HEK293 (cell line): ENCODE data around the gene GAMT.

Source experiments
- CTCF ChIP-seq: fragments of 450-650 bp; formaldehyde crosslinking; IDR thresholded peaks from 2 replicates; pipeline ENCODE4 v1.5.1; 2016; ENCODE audit warnings: missing biosample characterization, missing genetic modification characterization
- GLIS2 ChIP-seq: fragments of 450-650 bp; formaldehyde crosslinking; IDR thresholded peaks from 2 replicates; pipeline ENCODE4 v1.5.1; 2016; ENCODE audit warnings: missing biosample characterization, missing genetic modification characterization
- KLF10 ChIP-seq: fragments of 450-650 bp; IDR thresholded peaks from 2 replicates; pipeline ENCODE4 v1.5.1; 2018; ENCODE audit warnings: missing biosample characterization, mild to moderate bottlenecking, missing genetic modification characterization
- KLF7 ChIP-seq: fragments of 450-650 bp; formaldehyde crosslinking; IDR thresholded peaks from 2 replicates; pipeline ENCODE4 v1.5.1; 2016; ENCODE audit warnings: missing biosample characterization, missing genetic modification characterization, borderline replicate concordance
- PATZ1 ChIP-seq: fragments of 450-650 bp; formaldehyde crosslinking; IDR thresholded peaks from 2 replicates; pipeline ENCODE4 v1.5.1; 2016; ENCODE audit warnings: missing biosample characterization, missing genetic modification characterization
- YY2 ChIP-seq: fragments of 450-650 bp; formaldehyde crosslinking; IDR thresholded peaks from 2 replicates; pipeline ENCODE4 v1.5.1; 2016; ENCODE audit warnings: missing biosample characterization, missing genetic modification characterization
- ZBTB44 ChIP-seq: fragments of 450-650 bp; IDR thresholded peaks from 2 replicates; pipeline ENCODE4 v1.5.1; 2018; ENCODE audit warnings: missing biosample characterization, mild to moderate bottlenecking, missing genetic modification characterization
- ZBTB49 ChIP-seq: fragments of 450-650 bp; formaldehyde crosslinking; IDR thresholded peaks from 2 replicates; pipeline ENCODE4 v1.5.1; 2016; ENCODE audit warnings: missing biosample characterization, missing genetic modification characterization, low read depth
- ZNF112 ChIP-seq: fragments of 450-650 bp; formaldehyde crosslinking; IDR thresholded peaks from 2 replicates; pipeline ENCODE4 v1.5.0; 2017; ENCODE audit warnings: missing biosample characterization, missing genetic modification characterization
- ZNF174 ChIP-seq: fragments of 450-650 bp; formaldehyde crosslinking; IDR thresholded peaks from 2 replicates; pipeline ENCODE4 v1.5.0; 2017; ENCODE audit warnings: missing biosample characterization, mild to moderate bottlenecking, missing genetic modification characterization
- ZNF24 ChIP-seq: fragments of 450-650 bp; formaldehyde crosslinking; IDR thresholded peaks from 2 replicates; pipeline ENCODE4 v1.5.1; 2016; ENCODE audit warnings: missing biosample characterization, missing genetic modification characterization
- ZNF280C ChIP-seq: fragments of 450-650 bp; formaldehyde crosslinking; IDR thresholded peaks from 2 replicates; pipeline ENCODE4 v1.5.1; 2016; ENCODE audit warnings: missing biosample characterization, missing genetic modification characterization
- ZNF488 ChIP-seq: fragments of 450-650 bp; formaldehyde crosslinking; IDR thresholded peaks from 2 replicates; pipeline ENCODE4 v1.5.1; 2016; ENCODE audit warnings: missing biosample characterization, missing genetic modification characterization
- ZNF530 ChIP-seq: fragments of 450-650 bp; formaldehyde crosslinking; IDR thresholded peaks from 2 replicates; pipeline ENCODE4 v1.5.1; 2016; ENCODE audit warnings: low read depth, missing biosample characterization, missing genetic modification characterization
- ZNF580 ChIP-seq: fragments of 450-650 bp; formaldehyde crosslinking; IDR thresholded peaks from 2 replicates; pipeline ENCODE4 v1.5.1; 2016; ENCODE audit warnings: missing biosample characterization, missing genetic modification characterization
- ZNF664 ChIP-seq: fragments of 450-650 bp; formaldehyde crosslinking; IDR thresholded peaks from 2 replicates; pipeline ENCODE4 v1.5.1; 2016; ENCODE audit warnings: missing biosample characterization, missing genetic modification characterization
- ZNF692 ChIP-seq: fragments of 450-650 bp; formaldehyde crosslinking; IDR thresholded peaks from 2 replicates; pipeline ENCODE4 v1.5.1; 2016; ENCODE audit warnings: missing biosample characterization, missing genetic modification characterization
- ZNF768 ChIP-seq: fragments of 450-650 bp; formaldehyde crosslinking; IDR thresholded peaks from 2 replicates; pipeline ENCODE4 v1.5.1; 2018; ENCODE audit warnings: missing biosample characterization, mild to moderate bottlenecking, missing genetic modification characterization
- ZSCAN18 ChIP-seq: fragments of 450-650 bp; formaldehyde crosslinking; IDR thresholded peaks from 2 replicates; pipeline ENCODE4 v1.5.1; 2016; ENCODE audit warnings: missing biosample characterization, missing genetic modification characterization
- ZSCAN23 ChIP-seq: fragments of 450-650 bp; formaldehyde crosslinking; IDR thresholded peaks from 2 replicates; pipeline ENCODE4 v1.5.1; 2016; ENCODE audit warnings: missing biosample characterization, missing genetic modification characterization
- ZSCAN30 ChIP-seq: fragments of 450-650 bp; IDR thresholded peaks from 2 replicates; pipeline ENCODE4 v1.5.1; 2018; ENCODE audit warnings: missing biosample characterization, mild to moderate bottlenecking, missing genetic modification characterization, moderate library complexity
- ZSCAN4 ChIP-seq: fragments of 450-650 bp; formaldehyde crosslinking; IDR thresholded peaks from 2 replicates; pipeline ENCODE4 v1.5.1; 2017; ENCODE audit warnings: missing biosample characterization, missing genetic modification characterization

Gene GAMT

GRCh38 chr19:1400281-1401137, 833 bp downstream of the GAMT start (continued):
- no peak for TF ChIP-seq YY2 (tag by site-specific recombination)
- TF ChIP-seq ZNF692 (tag by site-specific recombination), result peak; percentile 88; the same call in 1 of the 2 replicates
- no peak for TF ChIP-seq KLF7 (tag by site-specific recombination)
- no peak for TF ChIP-seq ZNF174 (tag by site-specific recombination)
- peak; percentile 78; the same call in 1 of the 2 replicates for TF ChIP-seq GLIS2
- TF ChIP-seq ZNF530, result no peak
- TF ChIP-seq ZSCAN18, result no peak
- TF ChIP-seq ZSCAN30, result no peak
- no peak for TF ChIP-seq ZNF488 (tag by site-specific recombination)
- no peak for TF ChIP-seq ZBTB49 (tag by site-specific recombination)
- no peak for TF ChIP-seq ZNF768 (tag by site-specific recombination)
- no peak for TF ChIP-seq ZNF664
- TF ChIP-seq ZBTB44 (tag by site-specific recombination), result no peak
- TF ChIP-seq ZSCAN4 (tag by site-specific recombination), result no peak
- TF ChIP-seq ZSCAN23 (tag by site-specific recombination), result peak; percentile 67; the same call in 1 of the 2 replicates
- no peak for TF ChIP-seq ZNF280C (tag by site-specific recombination)
- TF ChIP-seq PATZ1 (tag by site-specific recombination), result 0 out of 2 replicates have a peak, but pooled peaks have one; percentile 89
- TF ChIP-seq ZNF24 (tag by site-specific recombination), result 0 out of 2 replicates have a peak, but pooled peaks have one; percentile 64
- TF ChIP-seq CTCF (tag by site-specific recombination), result no peak
- TF ChIP-seq ZNF112, result no peak
- TF ChIP-seq KLF10 (tag by site-specific recombination), result no peak
- peak; percentile 68; the same call in 1 of the 2 replicates for TF ChIP-seq ZNF580 (tag by site-specific recombination)
